Stimulated activated CD4-positive, alpha-beta T cell treated with anti-CD3 and anti-CD28 coated beads, Interleukin-15, amount 100 ng/mL, for 24 hours (primary cell): Measurements from ENCODE around the gene RSPO3.
A peak's percentile ranks its signal among the peaks of the same experiment; 100 is the strongest.
"Not testable (repeated sequence)": the region's sequence is repeated elsewhere in the genome, so short reads cannot be mapped to it uniquely, and the experiment has no call there.

ENCODE experiments used
- DNase-seq: peaks from one replicate; pipeline ENCODE4 v3.0.0-alpha.2; 2020

RSPO3 gene, protein sequence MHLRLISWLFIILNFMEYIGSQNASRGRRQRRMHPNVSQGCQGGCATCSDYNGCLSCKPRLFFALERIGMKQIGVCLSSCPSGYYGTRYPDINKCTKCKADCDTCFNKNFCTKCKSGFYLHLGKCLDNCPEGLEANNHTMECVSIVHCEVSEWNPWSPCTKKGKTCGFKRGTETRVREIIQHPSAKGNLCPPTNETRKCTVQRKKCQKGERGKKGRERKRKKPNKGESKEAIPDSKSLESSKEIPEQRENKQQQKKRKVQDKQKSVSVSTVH

DNA sequence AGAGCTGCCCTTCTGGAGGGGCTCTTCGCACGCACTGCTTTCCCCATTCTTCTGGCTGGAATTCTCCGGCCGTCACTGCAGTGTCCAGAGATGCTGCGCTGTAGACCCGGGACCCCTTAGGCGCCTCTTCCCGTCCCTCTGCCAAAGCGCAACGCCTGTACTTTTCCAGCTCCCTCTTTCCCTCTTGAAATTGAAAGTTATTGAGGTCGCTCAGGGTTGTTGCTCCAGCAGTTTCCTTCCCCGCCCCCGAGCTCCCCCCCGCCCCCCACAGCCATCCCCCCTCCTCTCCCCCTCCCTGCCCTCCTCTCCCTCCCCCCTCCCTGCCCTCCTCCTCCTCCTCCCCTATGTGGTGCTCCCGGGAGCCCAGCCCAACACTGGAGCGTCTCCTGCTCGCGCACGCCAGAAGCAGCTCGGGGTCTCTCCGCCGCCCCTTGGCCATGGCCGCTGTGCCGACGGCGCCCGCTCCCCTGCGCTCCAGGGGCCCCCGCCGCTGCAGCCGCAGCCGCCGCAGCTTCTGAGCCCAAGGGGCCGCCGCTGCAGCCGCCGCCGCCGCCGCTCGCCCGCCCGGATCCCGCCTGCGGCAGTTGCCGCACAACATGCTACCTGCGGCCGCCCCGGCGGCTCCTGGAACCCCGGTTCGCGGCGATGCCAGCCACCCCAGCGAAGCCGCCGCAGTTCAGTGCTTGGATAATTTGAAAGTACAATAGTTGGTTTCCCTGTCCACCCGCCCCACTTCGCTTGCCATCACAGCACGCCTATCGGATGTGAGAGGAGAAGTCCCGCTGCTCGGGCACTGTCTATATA, at the start of gene RSPO3:
TSS of gene RSPO3 (plus strand) at position 374 of the 804 bp plus-strand sequence. CDS start 522 bp downstream, outside the sequence.
- DNase-seq, result peak; percentile 38

DNA sequence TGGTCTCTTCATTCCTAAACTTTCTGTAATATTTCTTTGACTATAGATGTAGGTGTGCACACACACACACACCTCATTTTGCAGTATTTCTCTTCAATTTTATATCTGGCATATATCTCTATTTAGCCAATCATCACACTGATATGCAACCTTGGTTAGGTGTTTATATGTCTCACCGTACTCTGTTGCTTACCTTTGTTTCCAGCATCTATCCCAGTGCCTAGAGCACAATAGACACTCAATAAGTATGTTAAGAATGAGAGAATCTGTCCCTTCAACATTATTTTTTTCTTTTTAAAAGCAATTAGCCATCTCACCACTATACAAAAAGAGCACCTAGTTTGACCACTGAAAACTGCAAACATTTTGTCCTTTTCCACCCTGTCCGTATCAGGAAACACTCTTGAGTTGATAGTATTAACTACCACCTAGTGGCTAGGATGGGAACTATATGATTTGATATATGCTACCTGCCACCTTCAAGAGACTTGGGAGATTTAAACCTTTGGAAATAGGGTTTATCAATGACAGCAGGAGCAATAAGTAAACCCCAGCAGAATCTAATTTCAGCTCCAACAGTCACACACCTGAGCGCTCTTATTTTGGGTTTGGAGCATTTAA, 48.7 kb upstream of the RSPO3 start:
- no peak for DNase-seq

DNA sequence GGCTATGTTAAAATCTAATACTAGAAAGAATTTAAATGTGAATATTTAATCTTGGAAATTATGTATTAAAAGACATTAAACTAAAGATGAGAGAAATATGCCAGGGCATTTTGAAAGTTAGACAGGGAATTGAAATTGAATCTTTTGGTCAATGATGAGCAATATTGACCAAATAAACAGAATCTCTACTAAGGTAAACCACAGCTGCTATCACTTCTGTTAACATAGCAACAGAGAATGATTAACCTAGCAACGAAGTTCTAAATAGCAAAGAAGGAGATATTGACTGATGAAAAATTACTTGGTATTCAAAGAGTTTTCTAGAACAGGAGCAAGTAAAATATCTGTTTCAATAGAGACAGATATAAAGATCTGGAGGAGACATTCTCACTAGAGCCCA, 45.2 kb upstream of the RSPO3 start:
- no peak for DNase-seq

DNA sequence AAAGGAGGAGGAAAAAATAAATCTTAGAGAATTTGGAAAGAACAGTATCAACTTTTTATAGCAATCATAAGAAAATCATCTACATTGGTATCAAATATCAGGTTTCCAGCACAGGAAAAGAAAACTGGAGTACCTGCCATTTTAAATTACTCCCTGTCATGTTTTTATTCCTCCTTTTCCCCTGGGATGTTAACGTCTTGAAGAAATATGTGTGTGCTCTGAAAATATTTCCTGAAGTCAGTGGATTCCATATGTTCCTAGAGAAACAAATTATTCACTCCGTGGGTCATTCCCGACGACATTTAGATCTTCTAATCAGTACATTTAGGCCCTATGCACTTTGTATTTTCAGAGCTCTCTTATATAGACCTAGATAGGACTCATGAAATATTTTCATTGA, 42.0 kb upstream of the RSPO3 start:
- DNase-seq, result no peak

DNA sequence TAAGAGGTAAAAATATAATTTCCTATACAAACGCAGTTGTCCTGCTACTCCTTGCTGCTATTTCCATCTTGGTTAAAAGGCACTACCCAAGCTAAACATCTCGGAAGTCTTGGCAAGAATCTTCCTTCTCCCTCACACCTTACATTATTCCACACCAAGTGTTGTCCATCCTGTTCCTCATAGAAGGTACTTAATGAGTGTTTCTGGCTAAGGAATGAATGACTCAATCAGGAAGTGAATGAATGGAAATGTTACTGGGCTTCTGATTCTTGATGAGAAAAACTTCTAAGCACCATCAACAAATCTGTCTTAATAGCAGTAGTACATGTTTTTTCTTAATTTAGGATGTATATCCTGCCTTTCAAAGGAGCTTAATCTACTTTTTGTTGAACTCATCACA, 40.6 kb upstream of the RSPO3 start:
- no peak for DNase-seq

DNA sequence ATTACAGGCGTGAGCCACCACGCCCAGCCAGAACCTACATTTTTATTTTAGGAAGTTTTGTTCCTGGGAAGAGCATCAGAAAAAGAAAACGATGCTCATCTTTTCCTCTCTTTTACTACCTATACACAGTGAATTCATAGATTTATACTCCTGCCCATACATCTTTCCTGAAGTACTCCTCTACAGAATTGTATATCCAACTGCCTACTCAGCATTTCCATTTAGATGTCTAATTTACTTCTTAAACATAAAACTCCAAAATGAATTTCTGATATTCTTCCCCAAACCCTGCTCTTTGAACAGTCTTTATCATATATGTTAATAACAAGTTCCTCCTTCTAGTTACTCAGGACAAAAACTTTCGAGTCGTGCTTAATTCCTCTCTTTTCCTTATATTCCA, 39.8 kb upstream of the RSPO3 start:
- no peak for DNase-seq

DNA sequence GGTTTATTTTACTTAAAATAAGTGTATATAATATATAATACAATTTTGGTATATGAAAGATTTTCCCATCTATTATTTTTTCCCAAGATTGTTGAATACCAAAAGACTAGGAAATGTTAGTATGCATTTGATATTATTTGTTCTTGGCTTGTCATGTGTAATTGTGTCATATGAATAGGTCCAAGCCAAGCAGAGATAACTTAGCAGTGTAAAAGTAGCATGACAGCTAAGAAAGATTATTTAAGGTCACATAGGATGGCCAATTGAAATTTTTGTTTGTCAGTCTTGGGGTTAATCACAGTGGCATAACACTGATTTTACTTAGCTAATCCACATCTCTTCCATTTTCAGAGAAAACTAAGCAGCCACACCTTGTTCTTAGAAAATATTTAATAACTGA, 38.8 kb upstream of the RSPO3 start:
- no peak for DNase-seq

DNA sequence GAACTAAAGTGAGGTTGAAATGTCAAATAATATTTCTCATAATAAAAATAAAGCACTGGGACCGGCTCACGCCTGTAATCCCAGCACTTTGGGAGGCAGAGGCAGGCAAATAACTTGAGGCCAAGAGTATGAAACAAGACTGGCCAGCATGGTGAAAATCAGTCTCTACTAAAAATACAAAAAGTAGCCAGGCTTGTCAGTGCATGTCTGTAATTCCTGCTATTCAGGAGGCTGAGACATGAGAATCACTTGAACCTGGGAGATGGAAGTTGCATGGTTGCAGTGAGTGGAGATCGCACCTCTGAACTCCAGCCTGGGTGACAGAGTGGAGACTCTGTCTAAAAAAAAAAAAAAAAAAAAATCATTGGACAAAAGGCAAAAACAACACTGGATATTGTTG, 38.4 kb upstream of the RSPO3 start:
- no peak for DNase-seq

DNA sequence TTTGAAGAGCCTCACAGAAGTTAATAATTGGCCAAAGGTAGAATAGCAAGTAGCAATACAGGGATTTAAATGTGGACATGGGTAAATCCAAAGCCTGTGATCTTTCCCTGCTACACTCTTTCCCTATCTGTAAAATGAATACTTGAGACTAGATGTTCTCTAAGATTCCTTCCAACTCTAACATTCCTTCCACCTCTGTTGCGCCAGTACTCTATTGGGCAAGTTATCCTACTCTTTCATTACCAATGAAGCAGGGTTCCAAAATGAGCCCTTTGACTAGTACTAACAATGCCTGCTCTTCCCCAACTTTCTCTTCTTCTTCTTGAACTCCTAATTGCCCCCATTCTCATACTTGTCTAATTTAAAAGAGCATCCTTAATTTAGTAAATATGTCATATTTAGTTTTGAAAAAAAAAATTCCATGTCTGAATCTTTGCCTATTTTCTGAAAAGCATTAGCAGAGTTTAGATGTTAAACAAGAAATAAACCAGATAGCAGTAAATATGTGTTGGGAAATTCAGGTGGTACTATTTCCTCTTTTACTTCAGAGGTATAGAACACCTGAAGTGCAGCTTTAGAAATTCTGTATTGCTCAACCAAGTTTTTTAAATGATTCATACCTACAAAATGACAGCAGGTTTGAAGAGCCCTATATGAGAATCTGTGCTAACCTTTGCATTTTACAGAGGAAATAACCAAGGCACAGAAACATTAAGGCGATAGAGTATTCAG, 35.1 kb upstream of the RSPO3 start:
- DNase-seq, result no peak

DNA sequence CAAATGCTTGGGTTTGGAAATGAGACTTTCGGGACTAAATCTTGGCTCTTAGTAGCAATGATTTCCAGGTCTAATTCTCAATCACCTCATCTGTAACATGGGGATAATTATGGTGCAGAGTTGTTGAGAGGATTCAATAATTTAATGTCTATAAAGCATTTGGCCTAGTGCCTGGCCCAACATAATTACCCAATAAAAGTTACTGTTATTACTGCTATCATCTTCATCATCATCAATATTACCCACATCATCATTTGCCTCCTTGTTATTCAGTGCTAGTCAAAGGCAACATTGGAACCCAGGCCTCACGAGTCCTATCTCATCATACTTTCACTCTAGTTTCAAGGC, 34.5 kb upstream of the RSPO3 start:
- DNase-seq, result no peak

DNA sequence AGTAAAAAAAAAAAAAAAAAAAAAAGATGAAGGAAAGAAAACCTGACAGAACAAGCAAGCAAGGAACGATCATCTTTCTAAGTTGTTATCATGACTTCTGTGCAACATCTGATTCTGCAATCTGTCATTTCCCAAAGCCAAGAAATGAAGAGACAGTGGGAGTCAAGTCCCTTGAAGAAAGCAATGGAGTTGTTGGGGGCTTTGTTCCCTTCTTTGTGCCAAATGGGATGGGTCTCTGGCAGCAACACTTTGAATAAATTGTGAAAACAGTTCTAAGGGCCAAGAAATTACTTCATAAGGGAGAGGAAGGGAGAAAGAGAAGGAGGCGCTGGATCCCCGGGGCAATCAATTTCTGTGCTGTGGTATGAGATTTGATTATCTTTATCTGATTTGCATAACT, 33.3 kb upstream of the RSPO3 start:
- DNase-seq, result no peak

DNA sequence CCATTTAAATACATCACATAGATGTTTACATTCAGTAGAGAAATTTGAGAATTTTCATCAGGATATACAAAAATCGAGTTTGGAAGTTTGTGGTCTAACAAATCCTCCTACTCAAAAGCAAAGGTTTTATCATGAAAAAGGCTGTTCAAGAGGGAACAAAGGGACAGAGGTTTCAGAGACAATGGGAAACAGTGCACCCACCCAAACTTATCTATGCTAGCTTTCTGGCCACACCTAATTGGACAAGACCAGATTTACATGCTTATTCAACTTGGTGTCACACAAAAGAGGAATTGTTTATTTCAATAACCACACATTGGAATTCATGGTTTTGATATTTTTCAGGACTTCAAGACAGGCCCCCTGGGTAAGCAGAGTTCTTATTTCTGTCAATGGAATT, 28.4 kb upstream of the RSPO3 start:
- no peak for DNase-seq

DNA sequence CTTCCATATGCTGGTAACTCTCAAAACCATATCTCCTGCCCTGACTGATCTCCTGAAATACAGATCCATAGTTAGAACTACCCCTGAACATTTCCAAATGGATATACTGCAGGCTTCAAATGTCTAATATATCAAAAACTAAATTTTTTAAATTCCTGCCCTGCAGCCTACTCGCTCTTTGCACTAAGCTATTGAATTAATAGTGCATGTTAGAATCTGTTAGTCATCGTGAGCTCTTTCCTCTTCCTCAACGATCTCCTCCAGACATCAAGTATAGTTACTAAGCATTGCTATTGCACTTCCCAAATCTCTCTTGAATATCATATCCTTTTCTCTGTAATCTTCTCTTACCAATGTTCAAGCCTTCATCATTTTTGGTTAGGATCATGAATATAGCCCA, 26.0 kb upstream of the RSPO3 start:
- no peak for DNase-seq

DNA sequence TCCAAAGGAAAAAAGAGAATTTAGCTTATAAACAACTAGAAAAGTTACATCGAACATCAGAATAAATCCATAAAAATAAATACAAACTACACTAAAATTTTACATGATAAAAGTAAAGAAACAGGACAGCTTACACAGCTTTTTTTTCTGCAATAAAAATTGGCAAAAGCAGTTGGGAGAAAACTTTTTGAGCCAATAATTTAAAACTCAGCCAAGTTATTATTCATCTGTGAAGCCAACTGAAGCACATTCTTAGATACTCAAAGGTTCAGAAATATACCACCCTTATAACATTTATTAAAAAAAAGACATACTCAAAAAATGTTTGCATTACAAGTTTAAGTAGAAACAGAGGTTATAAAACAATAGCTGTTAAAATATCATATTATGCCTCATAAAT, 23.7 kb upstream of the RSPO3 start:
- DNase-seq, result no peak

DNA sequence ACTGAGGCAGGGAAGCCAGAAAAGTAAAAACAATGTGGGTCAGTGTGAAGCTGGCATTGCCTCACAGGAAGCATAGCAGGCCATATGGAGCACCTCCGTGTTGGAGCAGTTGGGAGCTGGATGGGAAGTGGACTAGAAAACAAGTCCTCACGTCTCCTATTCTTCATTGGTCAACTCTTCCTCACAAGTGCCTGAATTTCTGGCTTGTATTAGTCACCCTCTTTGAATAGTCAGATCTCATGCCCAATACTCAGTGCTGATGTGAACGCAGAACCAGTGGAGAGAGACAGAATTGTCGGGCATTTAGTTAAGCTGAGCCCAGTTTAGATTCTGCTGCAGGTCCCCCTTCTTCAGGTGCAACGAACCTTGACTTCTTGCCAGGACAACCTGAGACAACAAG, 22.3 kb upstream of the RSPO3 start:
- no peak for DNase-seq

DNA sequence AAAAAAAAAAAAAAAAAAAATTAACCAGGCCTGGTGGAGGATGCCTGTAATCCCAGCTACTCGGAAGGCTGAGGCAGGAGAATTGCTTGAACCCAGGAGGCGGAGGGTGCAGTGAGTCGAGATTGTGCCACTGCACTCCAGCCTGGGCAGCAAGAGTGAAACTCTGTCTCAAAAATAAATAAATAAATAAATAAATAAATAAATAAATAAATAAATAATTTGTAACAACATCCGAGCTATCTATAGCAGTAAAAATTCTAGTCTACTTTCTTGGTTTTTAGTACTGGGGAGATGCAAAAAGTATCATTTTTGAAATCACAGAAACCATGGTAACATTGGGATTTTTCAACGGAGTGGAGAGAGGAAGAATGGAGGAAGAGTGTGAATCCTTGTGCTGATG, 21.0 kb upstream of the RSPO3 start:
- DNase-seq, result not testable (repeated sequence)

DNA sequence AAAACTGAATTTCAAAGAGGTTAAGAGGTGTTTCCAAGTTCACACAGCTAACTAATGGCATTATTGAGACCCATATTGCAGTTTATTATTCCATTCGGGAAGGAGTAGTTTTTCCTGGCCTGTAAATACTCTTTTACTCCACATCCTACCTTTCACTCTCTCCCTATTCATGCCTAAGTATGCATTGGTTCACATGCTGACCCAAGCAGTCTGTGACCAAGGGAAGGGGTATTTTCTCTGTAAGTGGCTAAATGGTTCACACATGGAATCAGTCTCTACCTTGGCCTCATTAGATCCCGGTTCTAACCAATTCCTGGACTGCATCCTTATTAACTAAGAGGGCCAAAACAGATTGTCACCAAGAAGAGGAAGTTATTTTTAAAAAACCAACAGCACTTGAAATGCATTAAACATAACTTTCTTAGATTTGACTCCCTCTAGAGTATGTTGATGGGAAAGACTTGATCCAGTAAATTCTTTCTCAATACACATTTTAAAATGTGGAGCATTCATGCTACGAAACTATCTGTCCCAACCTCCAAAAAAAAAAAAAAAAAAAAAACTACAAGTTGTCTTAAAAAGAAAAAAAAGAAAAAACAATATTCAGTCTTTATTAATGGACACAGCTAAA, 17.8 kb upstream of the RSPO3 start:
- DNase-seq, result no peak

DNA sequence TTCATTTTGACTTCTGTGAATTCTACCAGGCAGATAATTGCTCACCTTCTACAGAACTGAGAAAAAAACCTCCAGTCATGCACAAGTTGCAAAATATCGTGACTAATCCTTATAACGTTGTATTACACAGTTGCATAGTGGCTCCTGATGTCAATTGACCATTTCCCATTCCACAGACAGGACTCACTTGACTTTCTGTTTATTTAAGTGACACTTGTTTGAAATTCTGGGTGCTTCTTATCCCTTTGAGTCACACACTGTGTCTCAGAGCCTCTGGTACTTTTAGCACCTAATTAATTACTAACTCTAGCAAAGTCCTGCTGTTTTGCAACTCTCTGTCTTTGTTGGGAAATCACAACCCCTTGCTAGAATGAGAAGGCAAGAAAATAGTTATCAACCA, 16.2 kb upstream of the RSPO3 start:
- no peak for DNase-seq

DNA sequence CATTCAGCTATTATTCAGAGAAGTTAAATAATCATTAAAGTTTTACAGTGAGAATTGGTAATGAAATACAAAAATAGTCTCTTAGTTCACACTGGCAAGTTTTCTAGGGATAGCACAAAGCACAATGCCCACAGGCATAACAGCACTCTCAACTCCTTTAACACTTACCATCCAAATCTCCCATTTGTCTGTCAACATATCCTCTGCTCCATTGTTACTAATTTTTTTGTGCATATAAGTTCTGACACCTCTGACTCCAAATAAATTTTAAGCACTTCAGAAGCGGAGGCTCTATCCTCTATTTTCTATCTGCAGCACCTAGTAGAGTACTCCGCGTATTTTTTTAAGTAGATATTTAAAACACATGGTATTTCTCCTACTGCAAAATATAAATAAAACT, 15.6 kb upstream of the RSPO3 start:
- DNase-seq, result no peak

DNA sequence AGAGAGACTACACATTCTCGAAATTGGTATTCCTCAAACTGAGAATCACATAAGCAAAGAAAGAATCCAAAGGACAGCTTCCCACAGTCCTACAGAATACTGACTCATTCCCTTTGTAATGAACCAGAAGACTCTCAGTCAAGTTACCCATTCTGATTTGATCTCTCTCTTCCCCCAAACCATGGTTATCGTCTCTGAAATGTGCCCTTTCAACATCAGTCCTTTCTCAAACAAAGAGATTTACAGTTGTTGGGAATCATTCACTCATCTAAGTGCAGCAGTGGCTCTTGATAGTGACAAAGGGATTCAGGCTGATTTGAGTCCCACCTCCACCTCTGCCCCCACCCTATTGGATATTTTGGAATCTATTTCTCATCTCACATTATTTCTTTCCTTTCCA, 15.0 kb upstream of the RSPO3 start:
- no peak for DNase-seq

DNA sequence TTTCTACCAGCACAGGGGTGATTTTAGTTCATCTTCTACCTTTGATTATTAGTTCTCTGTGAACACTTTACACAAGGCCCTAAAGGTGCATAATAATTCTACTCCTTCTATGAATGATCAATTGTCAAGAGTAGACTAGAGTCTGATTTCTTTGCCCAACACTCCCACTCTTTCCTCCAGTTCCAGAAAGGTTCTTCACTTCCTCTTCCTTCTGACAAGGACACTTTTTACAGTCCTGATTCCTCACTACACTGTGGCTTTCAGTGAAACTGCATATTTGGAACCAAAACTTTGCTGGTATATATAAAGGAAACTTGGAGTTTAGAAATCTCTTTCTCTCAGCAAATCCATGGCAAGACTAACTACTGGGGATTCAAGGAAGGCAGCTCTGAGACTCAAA, 10.6 kb upstream of the RSPO3 start:
- no peak for DNase-seq

DNA sequence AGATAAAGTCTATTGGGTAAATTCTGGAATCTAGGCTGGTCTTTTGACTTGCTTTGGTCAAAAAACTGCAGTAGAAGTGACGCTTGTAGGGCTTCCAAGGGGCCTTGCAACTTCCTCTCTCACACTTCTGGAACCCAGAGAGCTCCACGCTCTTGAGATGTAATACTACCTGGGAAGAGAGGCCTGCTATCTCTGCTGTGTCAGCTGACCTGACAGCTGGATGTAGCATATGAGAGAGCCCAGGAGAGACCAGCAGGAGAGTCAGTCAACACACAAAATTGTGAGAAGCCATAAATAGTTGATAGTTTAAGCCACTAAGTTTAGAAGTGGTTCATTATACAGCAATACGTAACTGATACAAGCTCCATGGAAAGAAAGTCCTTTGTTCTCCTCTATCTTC, 7.8 kb upstream of the RSPO3 start:
- no peak for DNase-seq

DNA sequence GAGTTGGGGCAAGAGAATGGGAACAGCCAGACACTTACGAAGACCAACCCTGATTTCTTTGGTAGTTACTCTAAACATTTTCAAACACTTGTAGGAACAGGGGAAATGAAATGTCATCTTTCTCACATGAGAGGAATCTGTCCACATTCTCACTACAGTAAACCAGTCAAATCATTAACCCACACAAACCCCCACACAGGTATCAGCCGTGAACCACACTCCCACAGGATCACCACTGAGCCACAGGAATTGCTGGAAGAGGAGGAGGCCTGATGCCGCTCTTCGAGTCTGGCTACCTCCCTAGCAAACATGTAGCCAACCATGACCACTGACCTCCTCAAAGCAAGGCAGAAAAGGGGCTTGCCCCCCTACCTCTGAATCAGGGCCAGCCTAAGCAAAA, 6.9 kb upstream of the RSPO3 start:
- DNase-seq, result no peak
